Ovary (tissue), 9 donors: Measurements from ENCODE around the gene FBXW5. TPM values are rescaled to one million over a fixed set of nuclear protein-coding genes. Genes with fewer than 3 reads are reported as not detected.

Experiments used
- DNase-seq, 5 donors: peaks; one replicate each; pipeline ENCODE4 v3.0.0-alpha.2; 2019 to 2020
- H3K27ac ChIP-seq, 2 donors: fragments of 200-600 bp; one replicate each; pipeline versions ENCODE4 v1.5.1 to v1.8.0; 2019 to 2022
- H3K27me3 ChIP-seq: fragments of 200-600 bp; one replicate; pipeline ENCODE4 v1.8.0; 2022
- H3K36me3 ChIP-seq: fragments of 200-600 bp; sonication (generic); one replicate; pipeline ENCODE4 v1.5.1; 2019
- H3K4me1 ChIP-seq: one replicate; pipeline ENCODE4 v1.8.1; 2013; ENCODE audit warnings: mild to moderate bottlenecking, moderate library complexity; ENCODE audit not compliant: insufficient read depth
- H3K4me3 ChIP-seq: fragments of 200-600 bp; sonication (generic); one replicate; pipeline ENCODE4 v1.5.1; 2017
- H3K9me3 ChIP-seq, 2 donors: fragments of 200-600 bp in 1 of 2; sonication (generic) in 1 of 2; one replicate each; pipeline versions ENCODE4 v1.5.1 to v1.8.1; 2013 to 2019; ENCODE audit warnings: mild to moderate bottlenecking in 1 of 2, moderate library complexity in 1 of 2
- EP300 ChIP-seq: sonication (generic); formaldehyde crosslinking; IDR thresholded peaks from one replicate; pipeline ENCODE4 v1.6.1; 2017; ENCODE audit warnings: antibody characterized with exemption
- POLR2A ChIP-seq: fragments of 450-650 bp; IDR thresholded peaks from one replicate; pipeline ENCODE4 v1.6.1; 2017; ENCODE audit warnings: antibody characterized with exemption, mild to moderate bottlenecking, moderate library complexity
- WGBS, 3 donors: extraction: QIAGEN DNeasy Blood & Tissue Kit in 1 of 3; methylation state at CpG; one replicate each; pipeline versions ENCODE4 v1.1.5 to v1.1.7; 2013 to 2017; 5-methylcytosine and 5-hydroxymethylcytosine counted together
- intact Hi-C, 4 donors: fragments of 100-400 bp; cut with DNase I; formaldehyde crosslinking; loops; one replicate each; pipeline versions ENCODE4 v1.11.0 to v1.15.1; 2022 to 2023
- polyA plus RNA-seq, 2 donors: library from polyadenylated mRNA; stranded (reverse); fragments of 200-250 nt in 1 of 2; fragments of 350-450 nt in 1 of 2; fragmentation: Illumina TruSeq in 1 of 2; extraction: RNeasy Lipid Tissue Mini Kit (QIAGEN cat#74804) in 1 of 2; gene quantifications; one replicate each; pipeline ENCODE4 v1.2.3, GENCODE V29; 2013 to 2014
- total RNA-seq, 7 donors: library from RNA; depleted of rRNA in 2 of 7; stranded (reverse); fragments of >200 nt in 2 of 7; fragmentation: NEBNext Ultra II Directional in 3 of 7; extraction: Animal tissue kit (Norgen Biotek cat#: 25700) in 3 of 7; gene quantifications; one replicate each; pipeline versions ENCODE4 v1.1.0 to v1.2.4, GENCODE V29; 2016 to 2023
- TF ChIP-seq, protein P1 (sequence below), 3 donors: fragments of 450-650 bp in 2 of 3; fragments of 200-600 bp in 1 of 3; IDR thresholded peaks; one replicate each; pipeline versions ENCODE4 v1.5.1 to v1.8.0; 2016 to 2022; ENCODE audit warnings: antibody characterized with exemption in 3 of 3, mild to moderate bottlenecking in 1 of 3
- donor health status: DM: no; HTN: no; CAD: no; lungs with moderate emphysema.
- donor health status: DM: no; HTN: no; CAD: no.
- donor health status: Bipolar disorder and iron deficiency.
- donor health status: DM: yes; HTN: yes; CAD: no.
- donor health status: DM: no; HTN: no; CAD: no.
- donor health status: DM: yes; HTN: yes; CAD: no.

Gene FBXW5
- total and polyA plus RNA-seq, 9 donors, result 2.2 to 75.5 (median 60.5) TPM

DNA sequence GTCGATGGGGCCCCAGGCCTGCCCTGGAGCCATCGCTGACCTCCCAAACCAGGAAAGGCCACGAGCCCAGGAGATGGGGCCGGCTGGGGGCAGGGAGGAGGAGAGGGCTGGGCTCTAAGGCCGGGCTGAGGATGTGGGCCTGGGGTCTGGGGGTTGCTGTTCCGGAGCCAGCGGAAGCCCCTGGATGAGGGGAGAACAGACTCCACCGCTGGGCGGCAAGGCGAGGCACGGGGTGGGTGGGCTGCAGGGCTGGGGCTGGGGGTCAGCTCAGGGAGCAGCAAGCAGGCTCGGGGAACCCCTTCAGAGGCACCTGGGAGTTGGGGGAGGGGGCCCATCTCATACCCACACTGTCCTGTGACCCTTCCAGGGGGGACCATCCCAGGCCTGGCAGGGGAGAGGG is 19.2 kb upstream of the FBXW5 start:
- Histone ChIP-seq H3K36me3 (no peaks in the 10 kb centered on the region), H3K9me3 (no peaks in the 10 kb centered on the region), H3K27me3 (no peaks in the 10 kb centered on the region), H3K4me3 (no peak overlapping the region), H3K27ac (no peak overlapping the region), H3K4me1 (no peaks in the 10 kb centered on the region)
- 78 to 92% (median 84%) methylated on average over 11 to 12 of the region's 12 CpGs for WGBS, 3 donors
- no peak for TF ChIP-seq EP300
- TF ChIP-seq, protein P1, sequence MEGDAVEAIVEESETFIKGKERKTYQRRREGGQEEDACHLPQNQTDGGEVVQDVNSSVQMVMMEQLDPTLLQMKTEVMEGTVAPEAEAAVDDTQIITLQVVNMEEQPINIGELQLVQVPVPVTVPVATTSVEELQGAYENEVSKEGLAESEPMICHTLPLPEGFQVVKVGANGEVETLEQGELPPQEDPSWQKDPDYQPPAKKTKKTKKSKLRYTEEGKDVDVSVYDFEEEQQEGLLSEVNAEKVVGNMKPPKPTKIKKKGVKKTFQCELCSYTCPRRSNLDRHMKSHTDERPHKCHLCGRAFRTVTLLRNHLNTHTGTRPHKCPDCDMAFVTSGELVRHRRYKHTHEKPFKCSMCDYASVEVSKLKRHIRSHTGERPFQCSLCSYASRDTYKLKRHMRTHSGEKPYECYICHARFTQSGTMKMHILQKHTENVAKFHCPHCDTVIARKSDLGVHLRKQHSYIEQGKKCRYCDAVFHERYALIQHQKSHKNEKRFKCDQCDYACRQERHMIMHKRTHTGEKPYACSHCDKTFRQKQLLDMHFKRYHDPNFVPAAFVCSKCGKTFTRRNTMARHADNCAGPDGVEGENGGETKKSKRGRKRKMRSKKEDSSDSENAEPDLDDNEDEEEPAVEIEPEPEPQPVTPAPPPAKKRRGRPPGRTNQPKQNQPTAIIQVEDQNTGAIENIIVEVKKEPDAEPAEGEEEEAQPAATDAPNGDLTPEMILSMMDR (IDR thresholded peaks at IDR 0.05), result no peak
- TF ChIP-seq POLR2A, result no peak
- intact Hi-C loops, result no loop called here
- no peak for DNase-seq

DNA sequence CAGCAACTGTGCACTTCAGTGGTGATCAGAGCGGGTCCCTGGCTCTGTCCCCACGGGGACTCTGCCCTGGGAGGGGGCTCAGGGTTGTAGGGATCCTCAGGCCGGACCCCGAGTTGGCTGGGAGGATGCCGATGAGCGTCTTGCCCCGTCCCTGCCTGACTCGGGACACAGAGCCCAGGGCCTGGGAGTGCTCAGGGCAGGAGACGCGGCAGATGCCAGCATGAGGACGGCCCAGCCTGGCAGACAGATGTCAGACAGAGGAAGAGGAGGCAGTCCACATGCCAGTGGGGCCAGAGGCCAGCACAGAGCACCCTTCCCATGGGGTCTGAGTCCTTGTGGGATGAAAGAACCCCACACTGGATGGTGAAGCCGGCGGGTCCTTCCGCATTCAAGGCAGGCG is 18.8 kb upstream of the FBXW5 start:
- H3K4me1 ChIP-seq, result no peaks in the 10 kb centered on the region
- 85 to 88% (median 88%) methylated on average over 15 of the region's 15 CpGs for WGBS, 3 donors
- H3K36me3 ChIP-seq, result no peaks in the 10 kb centered on the region
- no peaks in the 10 kb centered on the region for H3K27me3 ChIP-seq
- H3K27ac ChIP-seq, result no peak overlapping the region
- intact Hi-C loops, result no loop called here
- no peak for TF ChIP-seq POLR2A
- TF ChIP-seq, protein P1 (IDR thresholded peaks at IDR 0.05), result no peak
- no peak for TF ChIP-seq EP300
- H3K4me3 ChIP-seq, result no peak overlapping the region
- DNase-seq, result no peak
- no peaks in the 10 kb centered on the region for H3K9me3 ChIP-seq

DNA sequence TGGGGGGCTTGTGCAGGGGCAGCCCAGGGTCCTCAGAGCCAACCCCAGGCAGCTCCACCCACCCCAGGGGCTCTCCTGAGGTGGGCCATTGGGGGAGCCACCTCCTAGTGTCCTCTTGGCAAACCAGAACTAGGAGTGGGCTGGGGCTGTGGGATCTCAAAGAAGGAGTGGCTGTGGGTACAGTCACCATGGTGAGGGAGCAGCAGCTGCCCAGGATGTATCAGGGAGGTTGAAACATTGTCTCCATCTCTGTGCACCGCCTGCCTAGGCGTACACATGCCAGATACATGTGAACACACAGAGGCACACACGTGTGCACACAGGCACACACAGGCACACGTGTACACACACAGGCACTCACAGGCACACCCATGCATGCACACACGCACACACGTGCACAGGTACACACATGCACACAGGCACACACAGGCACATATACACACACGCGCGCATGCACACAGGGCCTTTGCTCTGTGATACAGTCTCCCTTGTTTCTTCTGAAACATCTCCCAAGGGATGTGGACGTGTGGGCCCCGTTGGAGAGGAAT is 18.2 kb upstream of the FBXW5 start:
- Histone ChIP-seq H3K36me3 (no peaks in the 10 kb centered on the region), H3K4me3 (no peak overlapping the region), H3K4me1 (no peaks in the 10 kb centered on the region), H3K27me3 (no peaks in the 10 kb centered on the region), H3K27ac (no peak overlapping the region), H3K9me3 (no peaks in the 10 kb centered on the region)
- DNase-seq, result no peak
- WGBS, 3 donors, result 80 to 82% (median 80%) methylated on average over 11 of the region's 11 CpGs
- TF ChIP-seq EP300 (no peak), POLR2A (no peak)
- TF ChIP-seq, protein P1 (IDR thresholded peaks at IDR 0.05), result no peak
- intact Hi-C loops, result no loop called here

DNA sequence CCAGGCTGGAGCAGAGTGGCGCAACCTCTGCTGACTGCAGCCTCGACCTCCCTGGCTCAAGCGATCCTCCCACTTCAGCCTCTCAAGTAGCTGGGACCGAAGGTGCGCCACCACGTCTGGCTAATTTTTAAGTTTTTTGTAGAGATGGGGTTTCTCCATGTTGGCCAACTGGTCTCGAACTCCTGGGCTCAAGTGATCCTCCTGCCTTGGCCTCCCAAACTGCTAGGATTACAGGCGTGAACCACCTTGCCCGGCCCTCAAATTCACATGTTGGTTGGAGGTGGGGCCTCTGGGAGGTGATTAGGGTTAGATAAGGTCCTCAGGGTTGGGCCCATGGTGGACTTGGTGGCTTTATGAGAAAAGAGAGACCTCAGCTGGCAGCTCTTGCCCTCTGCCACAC is 17.6 kb upstream of the FBXW5 start:
- intact Hi-C loops, result no loop called here
- TF ChIP-seq EP300, result no peak
- TF ChIP-seq, protein P1 (IDR thresholded peaks at IDR 0.05), result no peak
- no peak for TF ChIP-seq POLR2A
- no peak overlapping the region for H3K4me3 ChIP-seq
- no peaks in the 10 kb centered on the region for H3K36me3 ChIP-seq
- no peak for DNase-seq
- no peaks in the 10 kb centered on the region for H3K9me3 ChIP-seq
- no peaks in the 10 kb centered on the region for H3K27me3 ChIP-seq
- H3K4me1 ChIP-seq, result no peaks in the 10 kb centered on the region
- no peak overlapping the region for H3K27ac ChIP-seq
- WGBS, 3 donors, result 96 to 98% (median 97%) methylated on average over 9 of the region's 9 CpGs
